Mesenchymal stem cell (in vitro differentiated cells and primary cell): ENCODE data around the gene PRKAR2B.

ENCODE experiments used
- DNase-seq: peaks from one replicate; pipeline ENCODE4 v3.0.0-alpha.2; 2013
- H2AFZ ChIP-seq: one replicate; pipeline ENCODE4 v1.6.1; 2013; ENCODE audit warnings: low read depth, mild to moderate bottlenecking, control low read depth, inconsistent platforms, low read length, moderate library complexity
- H2AK5ac ChIP-seq: 2 replicates; pipeline ENCODE4 v1.6.1; 2013; ENCODE audit warnings: low read length, moderate library complexity, mild to moderate bottlenecking, inconsistent platforms; ENCODE audit not compliant: severe bottlenecking
- H2BK120ac ChIP-seq: one replicate; pipeline ENCODE4 v1.6.1; 2013; ENCODE audit warnings: low read depth, mild to moderate bottlenecking, inconsistent platforms, low read length, moderate library complexity
- H2BK12ac ChIP-seq, 2 experiments: one replicate each; pipeline ENCODE4 v1.6.1; 2013; ENCODE audit warnings: inconsistent platforms in 2 of 2, low read length in 2 of 2, mild to moderate bottlenecking in 2 of 2, moderate library complexity in 2 of 2, control low read depth in 1 of 2
- H2BK15ac ChIP-seq: one replicate; pipeline ENCODE4 v1.6.1; 2013; ENCODE audit warnings: mild to moderate bottlenecking, low read depth, inconsistent platforms; ENCODE audit not compliant: poor library complexity, severe bottlenecking
- H2BK5ac ChIP-seq: 2 replicates; pipeline ENCODE4 v1.6.1; 2013; ENCODE audit warnings: low read depth, mild to moderate bottlenecking, low read length, control low read depth, inconsistent platforms; ENCODE audit not compliant: poor library complexity, severe bottlenecking
- H3K14ac ChIP-seq, 2 experiments: one replicate each; pipeline ENCODE4 v1.6.1; 2013; ENCODE audit warnings: inconsistent platforms in 2 of 2, low read length in 2 of 2, control low read depth in 1 of 2, mild to moderate bottlenecking in 1 of 2, moderate library complexity in 1 of 2
- H3K18ac ChIP-seq, 2 experiments: one replicate each; pipeline ENCODE4 v1.6.1; 2013; ENCODE audit warnings: inconsistent platforms in 2 of 2, low read length in 2 of 2, control low read depth in 1 of 2, low read depth in 1 of 2, mild to moderate bottlenecking in 1 of 2
- H3K23ac ChIP-seq, 2 experiments: one replicate each; pipeline ENCODE4 v1.6.1; 2013; ENCODE audit warnings: inconsistent platforms in 2 of 2, low read length in 2 of 2, mild to moderate bottlenecking in 2 of 2, moderate library complexity in 2 of 2, control low read depth in 1 of 2
- H3K27ac ChIP-seq: 2 replicates; pipeline ENCODE4 v1.5.1; 2013; ENCODE audit warnings: mild to moderate bottlenecking, moderate library complexity, low read length, control low read depth, inconsistent platforms; ENCODE audit not compliant: poor library complexity, severe bottlenecking
- H3K27me3 ChIP-seq, 2 experiments: 2 replicates each; pipeline versions ENCODE4 v1.6.1 to v1.7.0; 2013; ENCODE audit warnings: low read length in 2 of 2, mild to moderate bottlenecking in 2 of 2, moderate library complexity in 2 of 2, control low read depth in 1 of 2, inconsistent platforms in 1 of 2; ENCODE audit not compliant: control insufficient read depth in 1 of 2, insufficient read depth in 1 of 2
- H3K36me3 ChIP-seq, 2 experiments: 2 replicates each; pipeline versions ENCODE4 v1.6.1 to v1.7.0; 2013; ENCODE audit warnings: low read length in 2 of 2, control low read depth in 1 of 2, inconsistent platforms in 1 of 2, low read depth in 1 of 2, mild to moderate bottlenecking in 1 of 2; ENCODE audit not compliant: insufficient read depth in 2 of 2, control insufficient read depth in 1 of 2
- H3K4ac ChIP-seq, 2 experiments: one replicate each; pipeline ENCODE4 v1.6.1; 2013; ENCODE audit warnings: inconsistent platforms in 2 of 2, low read length in 2 of 2, mild to moderate bottlenecking in 2 of 2, moderate library complexity in 2 of 2, control low read depth in 1 of 2, low read depth in 1 of 2
- H3K4me1 ChIP-seq: 2 replicates; pipeline ENCODE4 v1.6.1; 2013; ENCODE audit warnings: low read depth, low read length, control low read depth; ENCODE audit not compliant: control insufficient read depth, insufficient read depth
- H3K4me2 ChIP-seq: 2 replicates; pipeline ENCODE4 v1.6.1; 2013; ENCODE audit warnings: low read length, mild to moderate bottlenecking, inconsistent platforms; ENCODE audit not compliant: poor library complexity, severe bottlenecking
- H3K4me3 ChIP-seq, 2 experiments: 2 replicates each; pipeline versions ENCODE4 v1.5.1 to v1.7.0; 2013; ENCODE audit warnings: low read length in 2 of 2, mild to moderate bottlenecking in 2 of 2, control low read depth in 1 of 2, low read depth in 1 of 2; ENCODE audit not compliant: insufficient read depth in 1 of 2
- H3K79me1 ChIP-seq: replicated peaks from 2 replicates; pipeline ENCODE4 v1.6.1; 2013; ENCODE audit warnings: mild to moderate bottlenecking, control low read depth, low read length, inconsistent platforms; ENCODE audit not compliant: poor library complexity, severe bottlenecking
- H3K9ac ChIP-seq: 2 replicates; pipeline ENCODE4 v1.7.0; 2013; ENCODE audit warnings: mild to moderate bottlenecking, low read length, moderate library complexity
- H3K9me3 ChIP-seq: 2 replicates; pipeline ENCODE4 v1.7.0; 2013; ENCODE audit warnings: mild to moderate bottlenecking, low read length; ENCODE audit not compliant: control insufficient read depth
- H4K8ac ChIP-seq: one replicate; pipeline ENCODE4 v1.6.1; 2013; ENCODE audit warnings: inconsistent platforms, mild to moderate bottlenecking, low read length, moderate library complexity
- H4K91ac ChIP-seq: one replicate; pipeline ENCODE4 v1.6.1; 2013; ENCODE audit warnings: mild to moderate bottlenecking, low read length, inconsistent platforms
- WGBS: methylation state at CpG from one replicate; pipeline ENCODE4 v1.1.7; 2013; ENCODE audit warnings: mixed read lengths; 5-methylcytosine and 5-hydroxymethylcytosine counted together

PRKAR2B gene

DNA sequence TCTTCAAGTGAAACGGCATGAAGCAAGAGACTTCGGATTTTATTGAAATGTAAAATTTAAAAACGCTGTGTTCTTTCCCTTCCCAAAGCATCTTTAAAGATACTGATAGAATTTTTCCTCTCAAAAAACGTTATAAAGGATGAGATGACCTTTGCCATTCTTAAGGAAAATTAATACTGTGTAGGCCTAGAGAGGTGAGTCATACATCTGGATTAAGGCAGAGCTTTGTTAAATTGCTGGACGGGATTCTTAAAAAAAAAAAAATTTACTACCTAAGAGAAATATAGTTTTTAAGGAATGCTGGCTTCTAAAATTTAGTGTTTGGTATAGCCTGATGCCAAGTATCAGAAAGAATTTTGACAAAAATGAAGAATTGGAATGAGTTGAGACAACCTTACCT lies 118.0 kb downstream of the PRKAR2B start:
- Histone ChIP-seq H2AFZ (no peak overlapping the region), H3K4me2 (no peak overlapping the region), H3K36me3 (no peaks in the 10 kb centered on the region), H3K27me3 (no peaks in the 10 kb centered on the region), H2BK5ac (no peak overlapping the region), H3K9ac (no peak overlapping the region), H3K4me3 (no peak overlapping the region), H4K8ac (no peak overlapping the region), H2BK15ac (no peak overlapping the region), H3K27ac (no peak overlapping the region), H2AK5ac (no peak overlapping the region), H4K91ac (no peak overlapping the region), H3K9me3 (no peaks in the 10 kb centered on the region), H3K4me1 (no peaks in the 10 kb centered on the region), H3K4ac (no peak overlapping the region), H2BK120ac (no peak overlapping the region), H2BK12ac (no peak overlapping the region), H3K18ac (no peak overlapping the region), H3K23ac (no peak overlapping the region), H3K14ac (no peak overlapping the region), H3K79me1 (no peaks in the 10 kb centered on the region)
- DNase-seq: no peak
- 95% methylated on average over 3 of the region's 5 CpGs for WGBS

DNA sequence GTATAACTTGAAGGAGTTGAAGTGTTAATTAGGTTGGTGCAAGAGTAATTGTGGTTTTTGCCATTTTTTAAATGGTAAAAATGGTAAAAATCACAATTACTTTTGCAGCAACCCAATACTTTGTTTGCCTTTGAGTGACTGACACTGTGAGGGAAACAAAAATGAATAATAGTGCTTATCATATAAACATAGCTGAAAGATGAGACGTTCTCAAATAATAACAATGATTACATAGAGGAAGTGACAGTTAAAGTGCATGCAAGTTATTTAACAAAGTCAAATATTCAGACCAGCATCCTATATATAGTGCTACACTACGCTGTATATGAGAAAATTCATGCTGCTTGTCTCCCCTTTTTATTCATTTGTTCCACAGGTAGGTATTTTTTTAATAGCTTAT lies 119.6 kb downstream of the PRKAR2B start:
- no peaks in the 10 kb centered on the region for H3K9me3 ChIP-seq
- no peak overlapping the region for H2BK5ac ChIP-seq
- no peak overlapping the region for H2AFZ ChIP-seq
- no CpG with 5 or more reads among the region's 2 CpGs for WGBS
- no peak overlapping the region for H3K27ac ChIP-seq
- H3K36me3 ChIP-seq: no peaks in the 10 kb centered on the region
- no peaks in the 10 kb centered on the region for H3K79me1 ChIP-seq
- H3K4me2 ChIP-seq: no peak overlapping the region
- H3K9ac ChIP-seq: no peak overlapping the region
- no peaks in the 10 kb centered on the region for H3K27me3 ChIP-seq
- H4K8ac ChIP-seq: no peak overlapping the region
- no peak overlapping the region for H2BK120ac ChIP-seq
- no peak overlapping the region for H2BK15ac ChIP-seq
- H4K91ac ChIP-seq: no peak overlapping the region
- no peak overlapping the region for H3K4me3 ChIP-seq
- no peak overlapping the region for H3K14ac ChIP-seq
- H3K4me1 ChIP-seq: no peaks in the 10 kb centered on the region
- no peak for DNase-seq
- H3K23ac ChIP-seq: no peak overlapping the region
- H3K18ac ChIP-seq: no peak overlapping the region
- no peak overlapping the region for H2BK12ac ChIP-seq
- H3K4ac ChIP-seq: no peak overlapping the region
- H2AK5ac ChIP-seq: no peak overlapping the region

DNA sequence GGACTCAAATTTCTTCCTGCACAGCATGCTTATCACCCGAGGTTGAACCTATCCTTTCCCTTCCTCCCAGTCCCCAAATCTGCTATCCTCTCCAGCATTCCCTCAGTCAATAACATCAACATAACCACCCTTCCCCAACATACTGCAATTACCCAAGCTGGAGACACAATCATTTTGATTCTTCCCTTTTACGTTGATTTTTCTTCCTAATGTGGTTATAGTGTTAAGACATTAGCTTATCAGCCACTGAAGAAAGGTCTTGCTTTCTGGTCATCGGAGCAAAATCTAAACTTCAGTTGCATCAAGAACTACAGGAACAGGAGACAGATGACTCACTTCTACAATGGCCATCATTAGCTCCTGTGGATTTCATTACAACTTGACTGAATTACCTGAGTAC lies 120.8 kb downstream of the PRKAR2B start:
- no peak overlapping the region for H2AK5ac ChIP-seq
- H3K9me3 ChIP-seq: no peaks in the 10 kb centered on the region
- no peak overlapping the region for H2BK15ac ChIP-seq
- no peak overlapping the region for H3K4me3 ChIP-seq
- DNase-seq: no peak
- no peak overlapping the region for H3K4me2 ChIP-seq
- H3K79me1 ChIP-seq: no peaks in the 10 kb centered on the region
- H2BK5ac ChIP-seq: no peak overlapping the region
- H3K27ac ChIP-seq: no peak overlapping the region
- no peak overlapping the region for H3K9ac ChIP-seq
- H4K8ac ChIP-seq: no peak overlapping the region
- H3K4me1 ChIP-seq: no peaks in the 10 kb centered on the region
- no peaks in the 10 kb centered on the region for H3K27me3 ChIP-seq
- no peak overlapping the region for H3K4ac ChIP-seq
- H2BK120ac ChIP-seq: no peak overlapping the region
- H3K36me3 ChIP-seq: no peaks in the 10 kb centered on the region
- no peak overlapping the region for H2AFZ ChIP-seq
- no peak overlapping the region for H3K18ac ChIP-seq
- H2BK12ac ChIP-seq: no peak overlapping the region
- no peak overlapping the region for H4K91ac ChIP-seq
- WGBS: 70% methylated on average over 2 of the region's 3 CpGs
- no peak overlapping the region for H3K14ac ChIP-seq
- no peak overlapping the region for H3K23ac ChIP-seq

DNA sequence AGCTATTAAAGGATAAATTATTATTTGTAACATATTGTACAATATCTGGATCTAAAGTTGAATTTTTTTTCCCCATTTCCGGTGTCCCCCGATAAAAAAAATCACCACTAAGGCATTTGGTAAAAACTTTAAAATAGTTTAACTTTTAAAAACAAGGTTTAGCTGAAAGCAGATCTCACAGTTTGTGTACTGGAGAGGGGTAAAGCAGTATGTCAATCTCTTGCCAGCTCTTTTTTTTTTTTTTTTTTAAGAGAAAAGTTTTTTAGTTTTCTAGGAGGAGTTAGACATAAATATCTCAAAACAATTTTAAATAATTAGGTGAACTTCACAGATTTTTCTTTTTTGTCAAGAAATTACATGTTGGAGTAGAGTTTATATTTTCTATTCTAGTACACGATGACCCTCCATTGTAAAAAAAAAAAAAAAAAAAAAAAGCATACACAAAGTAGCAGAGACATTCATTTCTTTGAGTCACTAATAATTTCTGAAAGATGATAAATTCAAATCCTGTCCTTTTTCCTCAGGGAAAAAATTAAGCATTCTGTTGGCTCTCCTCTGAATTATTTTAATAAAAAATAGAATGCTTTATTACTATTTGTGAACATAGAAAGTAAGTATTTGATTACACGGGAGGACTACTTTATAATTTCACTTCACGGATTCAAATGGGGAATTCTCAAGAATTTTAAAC lies 122.4 kb downstream of the PRKAR2B start:
- no peak overlapping the region for H4K91ac ChIP-seq
- no peak overlapping the region for H4K8ac ChIP-seq
- peaks cover 3% of the 10 kb centered on the region for H3K4me1 ChIP-seq
- no peaks in the 10 kb centered on the region for H3K27me3 ChIP-seq
- no peak overlapping the region for H2BK12ac ChIP-seq
- no peak overlapping the region for H3K4ac ChIP-seq
- H2BK15ac ChIP-seq: no peak overlapping the region
- H3K18ac ChIP-seq: no peak overlapping the region
- H3K79me1 ChIP-seq: no peaks in the 10 kb centered on the region
- H2BK120ac ChIP-seq: no peak overlapping the region
- H2AFZ ChIP-seq: no peak overlapping the region
- DNase-seq: no peak
- H3K23ac ChIP-seq: no peak overlapping the region
- no peaks in the 10 kb centered on the region for H3K9me3 ChIP-seq
- peak overlapping the region in 1 of 2 experiments; percentile 84 for H3K4me3 ChIP-seq
- peaks cover 3 to 5% of the 10 kb centered on the region in 2 experiments for H3K36me3 ChIP-seq
- H3K9ac ChIP-seq: peak overlapping the region; percentile 98
- WGBS: 50% methylated on average over 1 of the region's 5 CpGs
- H3K14ac ChIP-seq: no peak overlapping the region
- H3K27ac ChIP-seq: peak overlapping the region; percentile 59
- H2BK5ac ChIP-seq: no peak overlapping the region
- H2AK5ac ChIP-seq: no peak overlapping the region
- H3K4me2 ChIP-seq: no peak overlapping the region
